ENCODE results near the gene LIMS3. TPM values are rescaled to one million over a fixed set of nuclear protein-coding genes. Genes with fewer than 3 reads are reported as not detected.

The LIMS3 gene
- total RNA-seq, 1 experiment from 2014 or later: 0.26 TPM

Other genes starting within 250 kb of the LIMS3 start
- gene RGPD5, start 104.4 kb upstream of the LIMS3 start, total RNA-seq (2014; rRNA removed; shearing (Covaris generic); ENCODE audit: low replicate concordance): 4.9 and 8.6 TPM in 2 replicates
- gene MALL, start 217.1 kb downstream of the LIMS3 start, total RNA-seq (2014; rRNA removed; shearing (Covaris generic); ENCODE audit: low replicate concordance): not detected in 2 replicates

All from MG63 (cell line).